Activated T-cell treated with anti-CD3 and anti-CD28 coated beads, Interleukin-2, amount 50 U/mL, for 1 hour (primary cell): ENCODE measurements around the gene KRTAP4-16.
"Not testable (repeated sequence)": the region's sequence is repeated elsewhere in the genome, so short reads cannot be mapped to it uniquely, and the experiment has no call there.

Experiments
- DNase-seq: peaks from one replicate; pipeline ENCODE4 v3.0.0-alpha.2; 2020

The KRTAP4-16 gene

GRCh38 chr17:41101586-41102259 lies at the start of gene KRTAP4-16:
Gene KRTAP4-16, minus strand, starts transcription at chr17:41102209. Its CDS starts 0 bp downstream, at chr17:41102209.
- DNase-seq = no peak

DNA sequence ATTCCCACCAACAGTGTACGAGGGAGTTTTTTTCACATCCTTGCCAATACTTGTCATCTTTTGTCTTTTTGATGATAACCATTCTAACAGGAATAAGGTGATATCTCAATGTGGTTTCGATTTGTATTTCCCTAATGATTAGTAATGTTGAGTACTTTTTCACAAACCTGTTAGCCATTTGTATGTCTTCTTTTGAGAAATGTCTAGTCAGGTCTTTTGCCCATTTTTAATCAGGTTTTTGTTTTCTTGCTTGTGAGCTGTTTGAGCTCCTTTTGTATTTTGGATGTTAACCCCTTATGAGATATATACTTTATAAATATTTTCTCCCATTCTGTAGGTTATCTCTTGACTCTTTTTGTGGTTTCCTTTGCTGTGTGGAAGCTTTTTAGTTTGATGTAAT lies 49.5 kb upstream of the KRTAP4-16 start:
- no peak for DNase-seq

GRCh38 chr17:41150026-41150425 lies 48.0 kb upstream of the KRTAP4-16 start:
- no peak for DNase-seq

DNA sequence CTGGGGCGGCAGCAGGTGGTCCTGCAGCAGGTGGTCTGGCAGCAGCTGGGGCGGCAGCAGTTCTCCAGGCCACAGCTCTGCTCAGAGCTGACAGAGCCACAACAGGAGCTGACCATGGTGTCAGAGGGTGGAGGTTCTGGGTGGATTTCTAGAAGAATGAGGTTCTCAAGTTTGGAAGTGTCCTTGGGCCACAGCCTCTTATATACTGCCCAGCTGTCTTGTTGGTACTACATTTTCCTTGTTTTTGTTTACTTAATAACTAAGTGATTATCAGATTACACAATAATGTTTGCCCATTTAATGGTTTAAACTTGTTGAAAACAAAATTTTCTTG lies 47.6 kb upstream of the KRTAP4-16 start, which contains the start of gene KRTAP4-5:
Gene KRTAP4-5, minus strand, starts transcription at position 174 of the 334 bp plus-strand sequence. Its CDS starts 58 bp downstream, at position 116.
- DNase-seq = no peak

DNA sequence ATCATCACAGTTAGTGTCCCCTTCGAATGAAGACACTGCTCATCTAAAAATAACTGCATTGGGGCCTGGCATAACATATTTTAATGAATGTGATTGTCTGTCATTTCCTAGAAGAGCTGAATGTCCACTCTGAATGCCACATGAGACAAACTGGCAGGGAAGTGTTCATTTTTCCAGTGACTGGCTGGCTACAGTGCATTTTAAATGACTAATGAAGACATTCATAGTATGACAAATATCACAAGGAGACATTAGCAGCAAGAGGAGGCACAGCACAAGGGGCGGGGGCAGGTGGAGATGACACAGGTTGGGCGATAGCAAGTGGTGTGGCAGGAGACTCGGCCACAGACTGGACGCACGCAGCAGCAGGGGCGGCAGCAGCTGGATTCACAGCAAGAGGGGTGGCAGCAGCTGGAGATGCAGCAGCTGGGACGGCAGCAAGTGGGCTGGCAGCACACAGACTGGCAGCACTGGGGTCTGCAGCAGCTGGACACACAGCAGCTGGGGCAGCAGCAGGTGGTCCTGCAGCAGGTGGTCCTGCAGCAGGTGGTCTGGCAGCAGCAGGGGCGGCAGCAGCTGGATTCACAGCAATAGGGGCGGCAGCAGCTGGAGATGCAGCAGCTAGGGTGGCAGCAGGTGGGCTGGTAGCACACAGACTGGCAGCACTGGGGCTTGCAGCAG lies 47.1 kb upstream of the KRTAP4-16 start:
- not testable (repeated sequence) for DNase-seq

DNA sequence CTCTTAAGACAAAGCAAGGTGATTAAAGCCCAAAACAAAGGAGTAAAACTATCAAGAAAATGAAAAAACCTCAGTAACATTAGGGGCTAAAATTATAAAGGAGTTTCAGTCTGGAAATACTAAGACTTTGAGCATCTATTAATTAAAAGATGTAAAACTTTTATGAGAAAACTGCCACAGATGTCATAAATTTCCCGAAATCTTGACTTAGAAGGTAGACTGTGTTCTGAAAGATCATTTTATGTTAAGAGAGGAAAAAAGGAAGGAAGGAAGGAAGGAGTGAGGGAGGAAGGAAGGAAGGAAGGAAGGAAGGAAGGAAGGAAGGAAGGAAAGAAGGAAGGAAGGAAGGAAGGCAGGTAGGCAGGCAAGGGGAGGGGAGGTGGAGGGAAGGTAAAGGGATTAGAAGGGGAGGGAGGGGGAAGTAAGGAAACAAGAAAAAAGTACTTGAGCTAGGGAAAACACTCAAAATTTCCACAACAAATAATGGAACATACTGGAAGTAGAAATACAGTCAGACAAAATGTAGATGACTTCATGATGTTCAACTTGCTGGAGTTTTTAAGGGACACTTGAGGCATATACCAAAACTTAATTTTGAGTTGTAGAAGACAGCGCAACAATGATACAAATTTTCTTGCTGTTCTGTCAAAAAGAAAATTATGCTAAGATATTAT lies 45.7 kb upstream of the KRTAP4-16 start:
- no peak for DNase-seq

DNA sequence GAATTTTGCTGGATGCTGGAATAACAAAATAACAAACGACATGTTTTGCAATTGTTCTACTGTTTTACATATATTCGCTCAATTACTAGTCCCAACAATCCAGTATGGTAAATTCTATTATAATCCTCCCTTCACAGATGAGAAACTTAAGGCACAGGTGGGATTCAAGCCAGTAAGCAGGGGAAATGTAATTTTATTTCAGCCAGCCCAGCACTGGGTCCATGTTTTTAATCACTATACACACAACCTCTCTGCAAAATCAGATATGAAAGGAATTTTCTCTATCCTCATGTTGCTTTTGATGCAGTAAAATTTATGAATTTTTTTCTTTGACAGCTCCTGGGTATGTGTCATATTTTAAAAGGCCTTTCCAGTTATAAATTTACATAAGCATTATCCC lies 43.3 kb upstream of the KRTAP4-16 start:
- no peak for DNase-seq

GRCh38 chr17:41144846-41145245 lies 42.8 kb upstream of the KRTAP4-16 start:
- DNase-seq = no peak

DNA sequence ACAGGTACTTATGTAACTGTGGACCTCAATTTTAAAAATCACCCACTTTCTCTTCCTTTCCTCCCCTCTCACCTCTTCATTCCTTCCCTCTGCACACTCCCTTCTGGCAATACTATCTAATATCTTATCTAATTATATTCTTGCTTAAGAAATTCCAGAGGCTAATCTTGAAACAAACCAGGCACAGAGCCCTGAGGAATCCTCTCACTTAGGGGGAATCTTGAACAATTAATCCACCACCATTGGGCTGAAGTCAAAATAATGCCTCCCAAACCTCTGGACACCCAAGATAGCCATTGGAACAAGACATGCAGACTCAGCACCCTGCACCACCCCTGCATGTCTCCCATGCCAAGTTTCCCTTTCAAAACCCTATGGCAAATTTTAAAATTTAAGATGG lies 39.4 kb upstream of the KRTAP4-16 start:
- DNase-seq = no peak

DNA sequence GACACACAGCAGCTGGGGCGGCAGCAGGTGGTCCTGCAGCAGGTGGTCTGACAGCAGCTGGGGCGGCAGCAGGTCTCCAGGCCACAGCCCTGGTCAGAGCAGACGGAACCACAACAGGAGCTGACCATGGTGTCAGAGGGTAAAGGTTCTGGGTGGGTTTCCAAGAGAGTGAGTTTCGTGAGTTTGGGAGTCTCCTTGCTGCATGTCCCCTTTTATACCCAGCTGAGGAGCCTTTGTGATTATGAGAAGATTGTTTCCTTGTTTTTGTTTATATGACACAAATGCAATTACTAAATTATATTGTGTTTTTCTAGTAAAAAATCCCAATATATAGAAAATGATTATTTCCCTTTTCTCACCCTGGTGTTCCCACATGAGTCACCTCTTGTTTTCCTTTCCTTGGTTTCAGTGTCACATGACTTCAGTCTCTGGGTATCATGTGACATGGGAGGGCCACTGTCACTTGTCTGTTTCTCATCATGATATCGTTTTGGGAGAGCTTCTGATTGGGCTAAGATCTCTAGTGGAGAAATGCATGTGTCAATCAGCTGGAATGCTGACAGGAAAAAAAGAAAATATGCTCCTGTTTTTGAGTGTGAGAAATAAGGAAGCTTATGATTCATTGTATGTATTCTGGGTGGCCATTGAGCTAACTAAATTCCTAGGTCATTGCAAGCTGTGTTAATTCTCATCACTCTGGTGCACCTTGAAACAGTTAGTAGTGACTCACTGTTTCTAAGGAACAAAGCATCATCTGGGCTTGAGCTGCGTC lies 38.5 kb upstream of the KRTAP4-16 start, which contains the start of gene KRTAP4-6:
Gene KRTAP4-6, minus strand, starts transcription at position 185 of the 772 bp plus-strand sequence. Its CDS starts 57 bp downstream, at position 128.
- no peak for DNase-seq

GRCh38 chr17:41139865-41140264 lies 37.9 kb upstream of the KRTAP4-16 start:
- not testable (repeated sequence) for DNase-seq

- no peak for DNase-seq
Measured at GRCh38 chr17:41133880-41134735, 32.1 kb upstream of the KRTAP4-16 start.

DNA sequence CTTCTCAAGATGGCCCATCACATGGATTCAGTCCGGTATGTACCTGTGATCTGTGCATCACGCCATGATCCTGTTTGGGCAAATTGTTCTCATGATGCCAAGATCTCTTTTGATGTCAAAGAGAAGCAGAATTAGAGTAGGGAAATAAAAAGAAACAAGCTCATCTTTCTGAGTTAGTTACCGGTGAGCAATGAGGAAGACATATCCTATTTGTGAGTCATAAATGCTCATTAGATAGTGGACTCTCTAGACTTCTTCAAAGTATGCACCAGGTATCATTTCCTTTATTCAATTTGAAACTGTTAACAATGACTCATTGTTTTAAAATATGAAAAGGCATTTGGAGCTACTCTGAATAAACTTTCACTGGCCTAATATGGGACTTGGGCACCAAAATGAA lies 30.0 kb upstream of the KRTAP4-16 start:
- no peak for DNase-seq

DNA sequence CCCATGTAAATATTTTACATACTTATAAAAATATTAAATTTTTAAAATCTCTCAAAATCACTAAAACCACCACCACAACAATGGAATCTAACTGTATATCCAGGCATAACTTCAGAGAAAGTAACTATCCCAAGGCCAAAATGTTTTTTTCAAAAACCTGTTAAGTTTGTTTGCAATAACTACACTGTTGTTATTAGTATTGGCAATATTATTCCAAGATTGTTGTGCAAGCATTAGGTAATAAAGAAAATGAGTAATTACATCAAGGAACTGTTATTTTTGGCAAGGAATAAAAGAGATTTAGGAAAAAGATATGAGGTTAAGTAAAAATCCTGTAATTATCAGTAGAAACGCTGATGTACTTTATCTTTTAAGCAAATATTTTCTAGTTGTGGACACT lies 25.4 kb upstream of the KRTAP4-16 start:
- DNase-seq = no peak

- DNase-seq = no peak
Measured at GRCh38 chr17:41126412-41126811, 24.4 kb upstream of the KRTAP4-16 start.

DNA sequence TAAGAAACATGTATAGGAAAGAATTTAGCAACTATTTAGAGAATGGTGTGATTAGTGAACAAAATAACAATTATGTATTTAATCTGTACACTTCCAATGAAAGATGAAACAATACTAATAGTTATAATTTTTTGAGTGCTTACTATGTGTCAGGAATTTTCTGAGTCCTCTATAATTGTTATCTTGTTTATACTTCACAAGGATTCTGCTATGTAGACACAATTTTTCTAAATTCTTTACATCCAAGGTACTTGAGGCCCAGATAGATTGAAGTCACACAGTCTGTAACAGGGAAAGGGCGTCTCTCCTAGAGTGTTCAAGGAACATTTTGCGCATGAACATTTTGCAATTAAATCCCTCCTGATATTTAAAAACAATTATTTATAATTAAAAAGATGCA lies 23.1 kb upstream of the KRTAP4-16 start:
- DNase-seq = no peak

DNA sequence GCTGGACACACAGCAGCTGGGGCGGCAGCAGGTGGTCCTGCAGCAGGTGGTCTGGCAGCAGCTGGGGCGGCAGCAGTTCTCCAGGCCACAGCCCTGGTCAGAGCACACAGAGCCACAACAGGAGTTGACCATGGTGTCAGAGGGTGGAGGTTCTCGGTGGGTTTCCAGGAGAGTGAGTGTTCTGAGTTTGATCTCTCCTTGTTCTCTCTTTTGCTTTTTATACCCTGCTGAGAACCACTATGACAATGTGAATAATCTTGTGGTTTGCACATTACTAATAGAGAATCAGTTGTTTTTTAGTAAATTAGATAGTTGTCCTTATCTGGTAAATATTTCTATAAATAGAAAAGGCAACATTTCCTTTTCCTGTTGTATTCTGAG lies 22.0 kb upstream of the KRTAP4-16 start, which contains the start of gene KRTAP4-12:
Gene KRTAP4-12, minus strand, starts transcription at position 192 of the 381 bp plus-strand sequence. Its CDS starts 60 bp downstream, at position 132.
- DNase-seq = not testable (repeated sequence)

- not testable (repeated sequence) for DNase-seq
Measured at GRCh38 chr17:41123292-41123990, 21.4 kb upstream of the KRTAP4-16 start.

GRCh38 chr17:41121742-41122141 lies 19.7 kb upstream of the KRTAP4-16 start:
- no peak for DNase-seq

GRCh38 chr17:41119696-41120690 lies 18.0 kb upstream of the KRTAP4-16 start:
- DNase-seq = not testable (repeated sequence)
